Progenitor cell of endocrine pancreas (in vitro differentiated cells): ENCODE measurements around the gene COG4. TPM values are rescaled to one million over a fixed set of nuclear protein-coding genes. Genes with fewer than 3 reads are reported as not detected.

Experiments
- DNase-seq: peaks from one replicate; pipeline ENCODE4 v3.0.0; 2021; ENCODE audit warnings: low spot score; ENCODE audit not compliant: unreplicated experiment
- H3K27ac Mint-ChIP-seq: 2 replicates; pipeline ENCODE4 v1.8.0; 2021; ENCODE audit warnings: mild to moderate bottlenecking, moderate library complexity, mixed read lengths
- H3K27me3 Mint-ChIP-seq: 2 replicates; pipeline ENCODE4 v1.8.0; 2021; ENCODE audit warnings: mixed read lengths
- H3K36me3 Mint-ChIP-seq: 2 replicates; pipeline ENCODE4 v1.8.0; 2022; ENCODE audit warnings: mixed read lengths; ENCODE audit not compliant: insufficient read depth
- H3K4me1 Mint-ChIP-seq: 2 replicates; pipeline ENCODE4 v1.8.0; 2021; ENCODE audit warnings: low read depth, mixed read lengths
- H3K4me3 Mint-ChIP-seq: 2 replicates; pipeline ENCODE4 v1.8.0; 2021; ENCODE audit warnings: low read depth, mild to moderate bottlenecking, moderate library complexity, mixed read lengths
- H3K9me3 Mint-ChIP-seq: 2 replicates; pipeline ENCODE4 v1.8.0; 2021; ENCODE audit warnings: low read depth, mixed read lengths
- CTCF ChIP-seq: fragments of 200-600 bp; sonication (generic); IDR thresholded peaks from one replicate; pipeline ENCODE4 v1.5.0; 2021; ENCODE audit warnings: antibody characterized with exemption, mild to moderate bottlenecking; ENCODE audit not compliant: unreplicated experiment
- total RNA-seq: library from RNA; stranded (reverse); gene quantifications from 2 replicates; pipeline ENCODE4 v1.2.1, GENCODE V29; 2021

COG4 gene
- total RNA-seq, 1 donor from 2014 or later = 75.9 TPM

DNA sequence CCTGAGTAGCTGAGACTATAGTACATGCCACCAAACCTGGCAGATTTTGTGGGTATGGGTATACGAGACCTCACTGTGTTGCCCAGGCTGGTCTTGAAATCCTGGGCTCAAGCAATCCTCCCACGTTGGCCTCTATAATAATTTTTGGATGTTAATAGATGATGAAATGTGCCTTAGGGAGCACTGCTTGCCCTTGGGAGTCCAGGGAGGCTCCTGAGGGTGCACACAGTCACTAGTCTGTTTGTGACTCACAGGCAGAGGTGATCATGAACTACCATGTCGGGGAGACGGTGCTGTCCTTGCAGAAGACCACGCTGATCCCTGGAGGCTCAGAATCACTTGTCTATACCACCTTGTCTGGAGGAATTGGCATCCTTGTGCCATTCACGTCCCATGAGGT lies 46.4 kb upstream of the COG4 start:
- Mint-ChIP-seq H3K27me3 (no peaks in the 10 kb centered on the region), H3K36me3 (peaks cover 39% of the 10 kb centered on the region), H3K27ac (peak overlapping the region; percentile 56), H3K4me1 (no peaks in the 10 kb centered on the region), H3K4me3 (no peak overlapping the region), H3K9me3 (no peaks in the 10 kb centered on the region)
- DNase-seq = no peak
- TF ChIP-seq CTCF = no peak

DNA sequence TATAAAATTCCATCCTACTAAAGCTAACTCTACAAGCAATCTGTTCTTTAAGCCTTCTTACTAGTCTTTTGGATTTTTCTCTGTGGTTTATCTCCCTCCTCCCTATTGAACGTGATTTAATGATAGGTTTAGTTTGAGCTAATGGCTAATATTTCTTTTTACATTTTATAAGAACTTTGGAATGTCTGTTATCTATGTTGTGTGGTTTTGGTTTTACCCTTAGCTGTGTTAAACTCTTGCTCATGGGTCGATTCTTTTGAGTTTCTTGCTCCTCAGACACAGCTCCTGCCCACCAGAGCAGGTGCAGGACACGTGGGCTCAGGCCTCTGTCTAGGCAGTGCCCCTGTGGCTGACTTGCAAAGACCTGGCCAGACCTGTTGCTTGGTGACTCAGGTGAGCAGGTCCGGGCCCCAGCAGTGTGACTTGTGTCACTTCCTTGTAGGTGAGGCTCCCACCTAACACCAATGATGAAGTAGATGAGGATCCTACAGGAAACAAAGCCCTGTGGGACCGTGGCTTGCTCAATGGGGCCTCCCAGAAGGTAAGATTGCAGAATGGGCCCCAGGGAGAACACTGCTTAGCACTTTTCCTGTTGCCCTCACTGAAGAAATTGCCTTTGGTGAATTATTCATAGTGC lies 45.4 kb upstream of the COG4 start:
- H3K27ac Mint-ChIP-seq = no peak overlapping the region
- TF ChIP-seq CTCF = no peak
- H3K4me1 Mint-ChIP-seq = no peaks in the 10 kb centered on the region
- no peaks in the 10 kb centered on the region for H3K9me3 Mint-ChIP-seq
- H3K4me3 Mint-ChIP-seq = no peak overlapping the region
- no peaks in the 10 kb centered on the region for H3K27me3 Mint-ChIP-seq
- peaks cover 45% of the 10 kb centered on the region for H3K36me3 Mint-ChIP-seq
- no peak for DNase-seq

DNA sequence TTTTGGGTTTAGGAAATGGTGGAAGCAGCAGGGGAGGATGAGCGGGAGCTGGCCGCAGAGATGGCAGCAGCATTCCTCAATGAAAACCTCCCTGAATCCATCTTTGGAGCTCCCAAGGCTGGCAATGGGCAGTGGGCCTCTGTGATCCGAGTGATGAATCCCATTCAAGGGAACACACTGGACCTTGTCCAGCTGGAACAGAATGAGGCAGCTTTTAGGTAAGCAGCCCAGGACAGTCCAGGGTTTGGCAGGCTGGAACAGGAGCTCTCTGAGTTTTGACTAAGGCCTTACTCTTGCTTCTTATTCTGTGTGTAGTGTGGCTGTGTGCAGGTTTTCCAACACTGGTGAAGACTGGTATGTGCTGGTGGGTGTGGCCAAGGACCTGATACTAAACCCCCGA lies 41.7 kb upstream of the COG4 start:
- Mint-ChIP-seq H3K27me3 (no peaks in the 10 kb centered on the region), H3K4me1 (no peaks in the 10 kb centered on the region), H3K9me3 (no peaks in the 10 kb centered on the region), H3K36me3 (peaks cover 44% of the 10 kb centered on the region), H3K4me3 (no peak overlapping the region), H3K27ac (peak overlapping the region; percentile 84)
- TF ChIP-seq CTCF = no peak
- no peak for DNase-seq

DNA sequence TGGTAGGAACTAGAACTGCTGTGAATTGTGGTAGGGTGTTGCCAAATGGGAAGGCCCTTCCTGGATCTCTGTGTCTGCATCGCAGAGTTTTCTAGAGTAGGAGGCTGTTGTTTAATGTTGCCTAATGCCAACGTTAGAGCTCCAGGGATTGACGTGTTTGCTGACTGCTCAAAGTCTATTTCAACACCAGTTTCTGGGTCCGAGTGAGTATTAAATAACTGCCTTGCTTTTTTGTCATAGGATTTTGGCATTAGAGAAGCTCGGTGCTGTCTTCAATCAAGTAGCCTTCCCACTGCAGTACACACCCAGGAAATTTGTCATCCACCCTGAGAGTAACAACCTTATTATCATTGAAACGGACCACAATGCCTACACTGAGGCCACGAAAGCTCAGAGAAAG lies 40.3 kb upstream of the COG4 start:
- Mint-ChIP-seq H3K4me3 (no peak overlapping the region), H3K9me3 (no peaks in the 10 kb centered on the region), H3K27ac (no peak overlapping the region), H3K27me3 (no peaks in the 10 kb centered on the region), H3K4me1 (no peaks in the 10 kb centered on the region), H3K36me3 (peaks cover 39% of the 10 kb centered on the region)
- no peak for DNase-seq
- no peak for TF ChIP-seq CTCF

GRCh38 chr16:70561623-70562022 lies 38.3 kb upstream of the COG4 start:
- DNase-seq = no peak
- Mint-ChIP-seq H3K9me3 (no peaks in the 10 kb centered on the region), H3K27ac (no peak overlapping the region), H3K4me1 (no peaks in the 10 kb centered on the region), H3K4me3 (no peak overlapping the region), H3K27me3 (no peaks in the 10 kb centered on the region), H3K36me3 (peaks cover 42% of the 10 kb centered on the region)
- TF ChIP-seq CTCF = no peak
